ENCODE measurements around the gene MPDU1.

The MPDU1 gene

GRCh38 chr17:7583253-7584109 lies at the start of gene MPDU1:
Gene MPDU1 (plus strand): TSS chr17:7583852. CDS start chr17:7583863, 11 bp downstream.
- DNase-seq (ENCODE audit: low spot score), result peak; percentile 97

- DNase-seq (ENCODE audit: low spot score), result no peak
These were observed 45.6 kb upstream of the MPDU1 start for GRCh38 chr17:7538050-7538449.

- DNase-seq (ENCODE audit: low spot score), result no peak
These were observed 44.6 kb upstream of the MPDU1 start for GRCh38 chr17:7538891-7539545.

GRCh38 chr17:7541074-7541621 lies 42.5 kb upstream of the MPDU1 start:
- DNase-seq (ENCODE audit: low spot score), result no peak

- no peak for DNase-seq (ENCODE audit: low spot score)
These were observed 38.7 kb upstream of the MPDU1 start for GRCh38 chr17:7544911-7545310.

- DNase-seq (ENCODE audit: low spot score), result no peak
These were observed 34.9 kb upstream of the MPDU1 start, which contains the start of gene TNFSF12 for GRCh38 chr17:7548585-7549400. Gene TNFSF12 (plus strand): TSS chr17:7549058. CDS start chr17:7549154, 96 bp downstream.

- DNase-seq (ENCODE audit: low spot score), result no peak
These were observed 34.1 kb upstream of the MPDU1 start for GRCh38 chr17:7549401-7550055.

- no peak for DNase-seq (ENCODE audit: low spot score)
These were observed 33.3 kb upstream of the MPDU1 start for GRCh38 chr17:7550344-7550743.

- no peak for DNase-seq (ENCODE audit: low spot score)
These were observed 32.3 kb upstream of the MPDU1 start for GRCh38 chr17:7551396-7551795.

- no peak for DNase-seq (ENCODE audit: low spot score)
These were observed 31.0 kb upstream of the MPDU1 start for GRCh38 chr17:7552621-7553051.

GRCh38 chr17:7553356-7553755 lies 30.3 kb upstream of the MPDU1 start:
- no peak for DNase-seq (ENCODE audit: low spot score)

GRCh38 chr17:7555320-7555948 lies 28.2 kb upstream of the MPDU1 start:
- no peak for DNase-seq (ENCODE audit: low spot score)

GRCh38 chr17:7556627-7557026 lies 27.0 kb upstream of the MPDU1 start:
- DNase-seq (ENCODE audit: low spot score), result no peak

GRCh38 chr17:7557147-7557764 lies 26.4 kb upstream of the MPDU1 start:
- no peak for DNase-seq (ENCODE audit: low spot score)

- peak; percentile 42 for DNase-seq (ENCODE audit: low spot score)
These were observed 25.7 kb upstream of the MPDU1 start for GRCh38 chr17:7557775-7558543.

- DNase-seq (ENCODE audit: low spot score), result no peak
These were observed 24.9 kb upstream of the MPDU1 start, which contains the start of gene TNFSF13 for GRCh38 chr17:7558544-7559319. Gene TNFSF13 (plus strand): TSS chr17:7558750. CDS start chr17:7559040, 290 bp downstream.

GRCh38 chr17:7559320-7560171 lies 24.1 kb upstream of the MPDU1 start:
- DNase-seq (ENCODE audit: low spot score), result no peak

Data from LoVo (cell line).